DND-41 (cell line): Measurements from ENCODE around the gene PPP1R13B.

Experiments
- EZH2 ChIP-seq: IDR thresholded peaks from 3 replicates; pipeline ENCODE4 v1.6.1; 2012; ENCODE audit warnings: borderline replicate concordance, low read depth, mild to moderate bottlenecking, moderate library complexity, low read length, inconsistent platforms; ENCODE audit not compliant: severe bottlenecking
- TF ChIP-seq, protein P1 (sequence below): IDR thresholded peaks from 2 replicates; pipeline ENCODE4 v1.5.1; 2012; ENCODE audit warnings: borderline replicate concordance, low read length, moderate library complexity, mild to moderate bottlenecking; ENCODE audit not compliant: poor library complexity, severe bottlenecking; ENCODE audit errors: extremely low read depth

DNA sequence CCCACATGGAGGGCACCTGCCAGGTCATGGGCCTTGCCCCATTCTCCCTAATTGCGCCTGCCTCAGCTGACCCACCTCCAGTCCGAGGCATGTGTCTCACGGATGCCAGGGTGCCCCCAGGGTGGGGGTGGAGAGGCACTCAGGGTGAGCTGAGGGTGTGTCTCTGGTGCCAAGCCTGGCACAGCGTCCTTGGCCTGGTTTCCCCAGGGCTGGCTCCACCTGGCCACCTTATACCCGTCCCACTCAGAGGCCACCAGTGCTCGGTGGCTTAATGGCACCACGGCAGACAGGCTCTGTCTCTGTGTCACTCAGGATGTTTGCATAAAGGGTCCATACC lies 47.3 kb upstream of the PPP1R13B start:
- TF ChIP-seq, protein P1, sequence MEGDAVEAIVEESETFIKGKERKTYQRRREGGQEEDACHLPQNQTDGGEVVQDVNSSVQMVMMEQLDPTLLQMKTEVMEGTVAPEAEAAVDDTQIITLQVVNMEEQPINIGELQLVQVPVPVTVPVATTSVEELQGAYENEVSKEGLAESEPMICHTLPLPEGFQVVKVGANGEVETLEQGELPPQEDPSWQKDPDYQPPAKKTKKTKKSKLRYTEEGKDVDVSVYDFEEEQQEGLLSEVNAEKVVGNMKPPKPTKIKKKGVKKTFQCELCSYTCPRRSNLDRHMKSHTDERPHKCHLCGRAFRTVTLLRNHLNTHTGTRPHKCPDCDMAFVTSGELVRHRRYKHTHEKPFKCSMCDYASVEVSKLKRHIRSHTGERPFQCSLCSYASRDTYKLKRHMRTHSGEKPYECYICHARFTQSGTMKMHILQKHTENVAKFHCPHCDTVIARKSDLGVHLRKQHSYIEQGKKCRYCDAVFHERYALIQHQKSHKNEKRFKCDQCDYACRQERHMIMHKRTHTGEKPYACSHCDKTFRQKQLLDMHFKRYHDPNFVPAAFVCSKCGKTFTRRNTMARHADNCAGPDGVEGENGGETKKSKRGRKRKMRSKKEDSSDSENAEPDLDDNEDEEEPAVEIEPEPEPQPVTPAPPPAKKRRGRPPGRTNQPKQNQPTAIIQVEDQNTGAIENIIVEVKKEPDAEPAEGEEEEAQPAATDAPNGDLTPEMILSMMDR = no peak
- no peak for TF ChIP-seq EZH2
